ENCODE data around the gene MYL6.

GRCh38 chr12:56146492-56147460 is 11.4 kb upstream of the MYL6 start:
- TF ChIP-seq GATA2 (IDR thresholded peaks at IDR 0.05; ENCODE audit: low read depth, low read length) = no peak
- TF ChIP-seq GATA3 (IDR thresholded peaks at IDR 0.05; ENCODE audit: low read depth, low read length) = no peak
